ENCODE data around the gene UVRAG. TPM values are rescaled to one million over a fixed set of nuclear protein-coding genes. Genes with fewer than 3 reads are reported as not detected.

The UVRAG gene
- total and polyA plus RNA-seq, 2 of the 13 experiments (the other 11 are each of a cell fraction or from before 2014, with no cell fraction given): 9.7 to 17.3 TPM

DNA sequence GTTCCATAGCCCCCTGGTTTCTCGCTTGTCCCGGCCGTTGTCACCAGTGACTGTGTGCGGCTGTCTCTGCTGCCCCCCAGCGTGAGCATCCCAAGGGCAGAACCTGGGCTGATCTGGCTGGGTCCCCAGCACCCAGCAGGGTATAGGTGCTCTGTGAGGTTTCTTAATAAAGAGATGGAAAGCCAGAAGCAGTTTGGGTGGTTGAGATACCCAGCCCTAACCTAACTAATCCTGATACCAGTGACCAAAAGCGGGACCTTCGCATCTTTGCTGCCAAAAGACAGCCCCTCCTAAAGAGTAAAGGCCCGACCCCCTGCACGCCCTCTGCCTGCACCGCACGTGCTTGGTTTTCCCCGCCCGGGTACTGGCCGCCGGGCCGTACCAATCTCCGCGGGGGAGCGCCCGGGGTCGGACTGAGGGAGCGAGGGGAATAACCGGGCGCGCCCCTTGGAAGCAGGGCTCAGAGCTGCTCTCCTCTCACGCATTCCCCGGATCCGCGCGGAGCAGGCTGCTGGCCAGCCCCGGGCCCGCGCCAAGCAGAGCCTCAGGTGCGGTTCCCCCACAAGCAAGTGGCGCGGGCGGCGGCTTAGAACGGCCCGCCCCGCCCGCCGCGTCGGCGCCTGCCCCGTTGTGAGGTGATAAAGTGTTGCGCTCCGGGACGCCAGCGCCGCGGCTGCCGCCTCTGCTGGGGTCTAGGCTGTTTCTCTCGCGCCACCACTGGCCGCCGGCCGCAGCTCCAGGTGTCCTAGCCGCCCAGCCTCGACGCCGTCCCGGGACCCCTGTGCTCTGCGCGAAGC lies 46.7 kb upstream of the UVRAG start, which contains the start of gene DGAT2 (continued):
- TF ChIP-seq LBX2 (CRISPR knock-in tag; IDR thresholded peaks at IDR 0.05; ENCODE audit: borderline replicate concordance) (no peak), KLF12 (CRISPR knock-in tag; IDR thresholded peaks at IDR 0.05; ENCODE audit: borderline replicate concordance) (peak; percentile 82), HNRNPH1 (optimal IDR thresholded peaks at IDR 0.05; ENCODE audit: low read depth, low read length) (no peak), GATAD1 (CRISPR knock-in tag; IDR thresholded peaks at IDR 0.05) (peak; percentile 51; the same call in 1 of the 2 replicates), MXD4 (CRISPR knock-in tag; IDR thresholded peaks at IDR 0.05) (0 out of 2 replicates have a peak, but pooled peaks have one; percentile 83), ZNF101 (CRISPR knock-in tag; IDR thresholded peaks at IDR 0.05; ENCODE audit: borderline replicate concordance, low read depth) (no peak), RBM22 (optimal IDR thresholded peaks at IDR 0.05; ENCODE audit: low read length) (no peak), ZBTB34 (CRISPR knock-in tag; IDR thresholded peaks at IDR 0.05) (peak; percentile 90), ZMAT3 (CRISPR knock-in tag; conservative IDR thresholded peaks at IDR 0.05) (peak; percentile 84; the same call in 1 of the 2 replicates), SALL1 (CRISPR knock-in tag; IDR thresholded peaks at IDR 0.05) (peak; percentile 52; the same call in 1 of the 2 replicates), ZNF317 (CRISPR knock-in tag; IDR thresholded peaks at IDR 0.05) (peak; percentile 44; the same call in 1 of the 2 replicates), FIP1L1 (IDR thresholded peaks at IDR 0.05; ENCODE audit: borderline replicate concordance, insufficient read depth, low read depth, low read length) (no peak), ZNF3 (CRISPR knock-in tag; IDR thresholded peaks at IDR 0.05) (0 out of 2 replicates have a peak, but pooled peaks have one; percentile 14), ATF1 (CRISPR knock-in tag; IDR thresholded peaks at IDR 0.05) (no peak), TMF1 (CRISPR knock-in tag; IDR thresholded peaks at IDR 0.05; ENCODE audit: low read depth) (0 out of 2 replicates have a peak, but pooled peaks have one; percentile 58), ZNF17 (CRISPR knock-in tag; IDR thresholded peaks at IDR 0.05) (peak; percentile 92), ZNF460 (CRISPR knock-in tag; IDR thresholded peaks at IDR 0.05; ENCODE audit: borderline replicate concordance) (no peak), ZKSCAN5 (CRISPR knock-in tag; IDR thresholded peaks at IDR 0.05) (0 out of 2 replicates have a peak, but pooled peaks have one; percentile 40), SNAPC2 (CRISPR knock-in tag; IDR thresholded peaks at IDR 0.05) (no peak), TARDBP (CRISPR knock-in tag; IDR thresholded peaks at IDR 0.05) (peak; percentile 83), CCAR2 (optimal IDR thresholded peaks at IDR 0.05; ENCODE audit: low read depth, low read length) (no peak)
- TF ChIP-seq, protein P1, sequence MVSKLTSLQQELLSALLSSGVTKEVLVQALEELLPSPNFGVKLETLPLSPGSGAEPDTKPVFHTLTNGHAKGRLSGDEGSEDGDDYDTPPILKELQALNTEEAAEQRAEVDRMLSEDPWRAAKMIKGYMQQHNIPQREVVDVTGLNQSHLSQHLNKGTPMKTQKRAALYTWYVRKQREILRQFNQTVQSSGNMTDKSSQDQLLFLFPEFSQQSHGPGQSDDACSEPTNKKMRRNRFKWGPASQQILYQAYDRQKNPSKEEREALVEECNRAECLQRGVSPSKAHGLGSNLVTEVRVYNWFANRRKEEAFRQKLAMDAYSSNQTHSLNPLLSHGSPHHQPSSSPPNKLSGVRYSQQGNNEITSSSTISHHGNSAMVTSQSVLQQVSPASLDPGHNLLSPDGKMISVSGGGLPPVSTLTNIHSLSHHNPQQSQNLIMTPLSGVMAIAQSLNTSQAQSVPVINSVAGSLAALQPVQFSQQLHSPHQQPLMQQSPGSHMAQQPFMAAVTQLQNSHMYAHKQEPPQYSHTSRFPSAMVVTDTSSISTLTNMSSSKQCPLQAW (CRISPR knock-in tag; IDR thresholded peaks at IDR 0.05): peak; percentile 53
- TF ChIP-seq, protein P2, sequence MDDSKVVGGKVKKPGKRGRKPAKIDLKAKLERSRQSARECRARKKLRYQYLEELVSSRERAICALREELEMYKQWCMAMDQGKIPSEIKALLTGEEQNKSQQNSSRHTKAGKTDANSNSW (CRISPR knock-in tag; IDR thresholded peaks at IDR 0.05; ENCODE audit: borderline replicate concordance): peak; percentile 84; the same call in 1 of the 2 replicates
- TF ChIP-seq, protein P3, sequence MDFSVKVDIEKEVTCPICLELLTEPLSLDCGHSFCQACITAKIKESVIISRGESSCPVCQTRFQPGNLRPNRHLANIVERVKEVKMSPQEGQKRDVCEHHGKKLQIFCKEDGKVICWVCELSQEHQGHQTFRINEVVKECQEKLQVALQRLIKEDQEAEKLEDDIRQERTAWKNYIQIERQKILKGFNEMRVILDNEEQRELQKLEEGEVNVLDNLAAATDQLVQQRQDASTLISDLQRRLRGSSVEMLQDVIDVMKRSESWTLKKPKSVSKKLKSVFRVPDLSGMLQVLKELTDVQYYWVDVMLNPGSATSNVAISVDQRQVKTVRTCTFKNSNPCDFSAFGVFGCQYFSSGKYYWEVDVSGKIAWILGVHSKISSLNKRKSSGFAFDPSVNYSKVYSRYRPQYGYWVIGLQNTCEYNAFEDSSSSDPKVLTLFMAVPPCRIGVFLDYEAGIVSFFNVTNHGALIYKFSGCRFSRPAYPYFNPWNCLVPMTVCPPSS (IDR thresholded peaks at IDR 0.05): no peak
- TF ChIP-seq, protein P4, sequence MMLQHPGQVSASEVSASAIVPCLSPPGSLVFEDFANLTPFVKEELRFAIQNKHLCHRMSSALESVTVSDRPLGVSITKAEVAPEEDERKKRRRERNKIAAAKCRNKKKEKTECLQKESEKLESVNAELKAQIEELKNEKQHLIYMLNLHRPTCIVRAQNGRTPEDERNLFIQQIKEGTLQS (CRISPR knock-in tag; IDR thresholded peaks at IDR 0.05): no peak

All from HepG2 (cell line).